Kidney (tissue), 14 donors: Measurements from ENCODE around the gene NMUR2. TPM values are rescaled to one million over a fixed set of nuclear protein-coding genes. Genes with fewer than 3 reads are reported as not detected.

Experiments used
- DNase-seq, 5 donors: peaks; one replicate each; pipeline ENCODE4 v3.0.0-alpha.2; 2013 to 2020
- FAIRE-seq: peaks from 2 replicates; lab custom pipeline; 2012; peaks lifted over from hg19 to GRCh38; lab: Jason Lieb, UNC
- H3K27ac ChIP-seq, 2 donors: one replicate each; pipeline ENCODE4 v1.7.0; 2013; ENCODE audit warnings: low read depth in 2 of 2, low read length in 2 of 2, inconsistent platforms in 1 of 2
- H3K27me3 ChIP-seq: one replicate; pipeline ENCODE4 v1.7.1; 2013; ENCODE audit warnings: low read length, inconsistent platforms; ENCODE audit not compliant: control insufficient read depth, insufficient read depth
- H3K36me3 ChIP-seq, 3 donors: one replicate each; pipeline versions ENCODE4 v1.7.0 to v1.7.1; 2013; ENCODE audit warnings: low read length in 3 of 3, control low read depth in 1 of 3, inconsistent platforms in 1 of 3; ENCODE audit not compliant: insufficient read depth in 3 of 3, control insufficient read depth in 2 of 3
- H3K4me1 ChIP-seq, 3 donors: one replicate each; pipeline versions ENCODE4 v1.7.0 to v1.7.1; 2013; ENCODE audit warnings: low read length in 3 of 3, inconsistent platforms in 1 of 3, low read depth in 1 of 3; ENCODE audit not compliant: control insufficient read depth in 2 of 3, insufficient read depth in 2 of 3
- H3K4me3 ChIP-seq, 3 donors: one replicate each; pipeline versions ENCODE4 v1.7.0 to v1.8.1; 2013; ENCODE audit warnings: low read length in 3 of 3, control low read depth in 1 of 3, inconsistent platforms in 1 of 3
- H3K9ac ChIP-seq, 3 donors: one replicate each; pipeline versions ENCODE4 v1.7.0 to v1.7.1; 2013; ENCODE audit warnings: low read length in 3 of 3, control low read depth in 1 of 3, inconsistent platforms in 1 of 3
- H3K9me3 ChIP-seq, 3 donors: one replicate each; pipeline versions ENCODE4 v1.7.0 to v1.7.1; 2013; ENCODE audit warnings: low read length in 3 of 3, control low read depth in 1 of 3, inconsistent platforms in 1 of 3; ENCODE audit not compliant: control insufficient read depth in 2 of 3, insufficient read depth in 1 of 3
- intact Hi-C: fragments of 100-400 bp; cut with DNase I; formaldehyde crosslinking; loops from one replicate; pipeline ENCODE4 v1.11.1; 2022
- polyA plus RNA-seq: library from polyadenylated mRNA; stranded (reverse); fragments of 350-450 nt; fragmentation: Illumina TruSeq; extraction: RNeasy Lipid Tissue Mini Kit (QIAGEN cat#74804); gene quantifications from one replicate; pipeline ENCODE4 v1.2.3, GENCODE V29; 2014; ENCODE audit warnings: low read depth, low replicate concordance; ENCODE audit not compliant: insufficient read depth
- total RNA-seq: library from RNA; stranded (reverse); fragmentation: NEBNext Ultra II Directional; extraction: Animal tissue kit (Norgen Biotek cat#: 25700); gene quantifications from one replicate; pipeline ENCODE4 v1.2.1, GENCODE V29; 2021
- TF ChIP-seq, protein P1 (sequence below): IDR thresholded peaks from 3 replicates; pipeline ENCODE4 v1.5.1; 2012; ENCODE audit warnings: mild to moderate bottlenecking, moderate library complexity, borderline replicate concordance; ENCODE audit not compliant: insufficient read depth; ENCODE audit errors: extremely low read depth
- donor health status: control.
- donor health status: control.
- donor health status: control.
- donor health status: control.
- donor health status: control.
- donor health status: DM: yes; HTN: yes; CAD: no.
- donor health status: Normal renal cell carcinoma (clear cell type).

The NMUR2 gene
- total and polyA plus RNA-seq, 2 donors from 2014 or later = 0.30 TPM; not detected in 1

DNA sequence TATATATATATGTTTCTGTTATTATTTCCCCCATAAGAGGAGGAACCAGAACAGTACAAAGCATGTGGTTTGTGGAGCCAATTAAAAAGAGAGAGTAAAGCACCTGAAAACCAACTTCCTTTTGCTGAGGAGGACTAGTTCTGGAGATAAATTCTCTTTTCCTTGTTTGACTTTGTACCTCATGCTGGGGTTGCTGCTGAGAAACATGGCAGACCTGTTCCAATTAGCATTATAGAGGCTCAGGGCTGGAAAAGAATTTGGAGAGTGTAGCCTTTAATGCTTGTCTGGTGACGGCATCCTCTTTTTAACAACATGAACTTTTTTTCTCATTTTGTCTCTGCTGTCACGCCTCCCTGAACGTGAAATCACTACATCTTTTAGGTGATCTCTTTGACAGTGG is 32.8 kb upstream of the NMUR2 start:
- DNase-seq = no peak
- no peaks in the 10 kb centered on the region for H3K27me3 ChIP-seq
- H3K4me3 ChIP-seq = no peak overlapping the region
- no peak for FAIRE-seq
- no peaks in the 10 kb centered on the region for H3K4me1 ChIP-seq
- H3K9ac ChIP-seq = no peak overlapping the region
- H3K9me3 ChIP-seq = no peaks in the 10 kb centered on the region
- H3K27ac ChIP-seq = no peak overlapping the region
- H3K36me3 ChIP-seq = no peaks in the 10 kb centered on the region
- intact Hi-C loops = no loop called here
- TF ChIP-seq, protein P1, sequence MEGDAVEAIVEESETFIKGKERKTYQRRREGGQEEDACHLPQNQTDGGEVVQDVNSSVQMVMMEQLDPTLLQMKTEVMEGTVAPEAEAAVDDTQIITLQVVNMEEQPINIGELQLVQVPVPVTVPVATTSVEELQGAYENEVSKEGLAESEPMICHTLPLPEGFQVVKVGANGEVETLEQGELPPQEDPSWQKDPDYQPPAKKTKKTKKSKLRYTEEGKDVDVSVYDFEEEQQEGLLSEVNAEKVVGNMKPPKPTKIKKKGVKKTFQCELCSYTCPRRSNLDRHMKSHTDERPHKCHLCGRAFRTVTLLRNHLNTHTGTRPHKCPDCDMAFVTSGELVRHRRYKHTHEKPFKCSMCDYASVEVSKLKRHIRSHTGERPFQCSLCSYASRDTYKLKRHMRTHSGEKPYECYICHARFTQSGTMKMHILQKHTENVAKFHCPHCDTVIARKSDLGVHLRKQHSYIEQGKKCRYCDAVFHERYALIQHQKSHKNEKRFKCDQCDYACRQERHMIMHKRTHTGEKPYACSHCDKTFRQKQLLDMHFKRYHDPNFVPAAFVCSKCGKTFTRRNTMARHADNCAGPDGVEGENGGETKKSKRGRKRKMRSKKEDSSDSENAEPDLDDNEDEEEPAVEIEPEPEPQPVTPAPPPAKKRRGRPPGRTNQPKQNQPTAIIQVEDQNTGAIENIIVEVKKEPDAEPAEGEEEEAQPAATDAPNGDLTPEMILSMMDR = no peak

DNA sequence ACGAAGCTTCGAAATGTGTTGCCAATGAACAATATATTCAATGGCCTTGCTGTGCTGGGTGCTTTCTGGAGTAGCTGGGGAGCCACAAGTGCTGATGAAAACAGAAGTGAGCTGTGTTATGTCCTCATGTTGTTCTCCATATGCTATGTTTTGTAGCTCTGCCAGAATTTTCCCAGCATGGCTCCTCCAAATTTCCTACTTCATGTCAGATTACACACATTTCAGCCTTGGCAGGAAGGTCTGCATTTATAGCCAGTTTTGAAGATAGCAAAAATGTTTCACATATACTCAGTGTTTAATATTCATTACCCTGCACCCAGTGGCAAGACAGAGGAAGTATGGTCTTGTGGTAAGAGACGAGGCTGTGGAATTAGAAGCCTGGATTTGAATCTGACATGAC is 22.6 kb upstream of the NMUR2 start:
- Histone ChIP-seq H3K4me3 (no peak overlapping the region), H3K9ac (no peak overlapping the region), H3K9me3 (no peaks in the 10 kb centered on the region), H3K36me3 (no peaks in the 10 kb centered on the region), H3K27ac (no peak overlapping the region), H3K4me1 (no peaks in the 10 kb centered on the region), H3K27me3 (no peaks in the 10 kb centered on the region)
- TF ChIP-seq, protein P1 = no peak
- FAIRE-seq = no peak
- DNase-seq = peak in 1 of 5 donors; percentile 4
- intact Hi-C loops = no loop called here

DNA sequence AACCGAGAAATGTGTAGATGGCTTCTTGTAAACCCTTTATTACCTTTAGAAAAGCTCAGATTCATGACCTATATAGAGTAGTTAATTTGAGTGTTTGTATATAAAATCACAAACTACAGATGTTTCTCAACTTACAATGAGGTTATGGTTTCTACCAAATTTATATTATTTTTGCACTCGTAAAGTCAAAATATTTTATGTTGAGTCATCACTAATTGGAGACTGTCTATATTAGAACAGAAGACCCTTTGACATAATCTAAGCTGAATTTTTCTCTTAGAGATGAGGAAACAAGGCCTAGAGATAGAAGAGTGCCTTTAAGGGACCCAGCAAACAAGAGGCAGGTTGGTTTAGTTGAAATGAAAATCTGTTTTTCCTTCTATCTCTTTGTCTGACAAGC is 20.0 kb upstream of the NMUR2 start:
- Histone ChIP-seq H3K4me3 (no peak overlapping the region), H3K4me1 (no peaks in the 10 kb centered on the region), H3K36me3 (no peaks in the 10 kb centered on the region), H3K27ac (no peak overlapping the region), H3K27me3 (no peaks in the 10 kb centered on the region), H3K9ac (no peak overlapping the region), H3K9me3 (no peaks in the 10 kb centered on the region)
- DNase-seq (no peak), FAIRE-seq (no peak)
- intact Hi-C loops = no loop called here
- TF ChIP-seq, protein P1 = no peak

DNA sequence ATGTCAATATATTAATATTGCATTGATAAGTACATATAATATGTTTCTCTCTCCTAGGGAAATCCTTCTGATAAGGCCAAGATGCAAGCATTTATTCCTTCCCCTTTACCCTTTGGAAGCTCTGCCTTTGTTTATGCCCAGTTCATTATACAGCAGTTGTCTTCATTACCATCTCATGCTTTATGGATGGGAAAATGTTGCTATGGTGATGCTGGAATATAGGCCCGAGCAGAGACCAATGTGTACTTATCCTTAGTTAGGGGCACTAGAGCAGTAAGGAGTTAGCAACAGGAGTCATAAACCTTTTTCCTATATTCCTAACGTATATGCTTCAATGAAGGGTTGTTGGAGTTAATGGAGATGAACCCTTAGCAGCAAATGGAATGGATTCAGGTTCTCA is 19.4 kb upstream of the NMUR2 start:
- Histone ChIP-seq H3K36me3 (no peaks in the 10 kb centered on the region), H3K4me3 (no peak overlapping the region), H3K27me3 (no peaks in the 10 kb centered on the region), H3K9me3 (no peaks in the 10 kb centered on the region), H3K27ac (no peak overlapping the region), H3K4me1 (no peaks in the 10 kb centered on the region), H3K9ac (no peak overlapping the region)
- DNase-seq = no peak
- no peak for FAIRE-seq
- intact Hi-C loops = no loop called here
- TF ChIP-seq, protein P1 = no peak
